ENCODE measurements around the gene ERVFRD-1. TPM values are rescaled to one million over a fixed set of nuclear protein-coding genes. Genes with fewer than 3 reads are reported as not detected.
A peak's percentile ranks its signal among the peaks of the same experiment; 100 is the strongest.

ERVFRD-1 gene
- total and polyA plus RNA-seq, 2 of the 13 experiments (the other 11 are each of a cell fraction or from before 2014, with no cell fraction given) = not detected

GRCh38 chr6:11143394-11144371 lies 32.2 kb upstream of the ERVFRD-1 start (continued):
- peak; percentile 80; the same call in 1 of the 2 replicates for TF ChIP-seq THRA (CRISPR knock-in tag; IDR thresholded peaks at IDR 0.05; ENCODE audit: borderline replicate concordance)
- no peak for TF ChIP-seq GPN1 (CRISPR knock-in tag; IDR thresholded peaks at IDR 0.05; ENCODE audit: borderline replicate concordance)
- TF ChIP-seq ZFYVE20 (CRISPR knock-in tag; IDR thresholded peaks at IDR 0.05; ENCODE audit: borderline replicate concordance, low read depth) = no peak
- TF ChIP-seq SMC3 (IDR thresholded peaks at IDR 0.05; ENCODE audit: low read length) = peak; percentile 20; the same call in 1 of the 2 replicates
- peak; percentile 42; the same call in 1 of the 2 replicates for TF ChIP-seq DRAP1 (CRISPR knock-in tag; IDR thresholded peaks at IDR 0.05)
- TF ChIP-seq CEBPG (CRISPR knock-in tag; IDR thresholded peaks at IDR 0.05) = peak; percentile 99
- peak; percentile 91 for TF ChIP-seq POGZ (CRISPR knock-in tag; IDR thresholded peaks at IDR 0.05)
- TF ChIP-seq ATF1 (CRISPR knock-in tag; IDR thresholded peaks at IDR 0.05) = peak; percentile 55; the same call in 1 of the 2 replicates
- TF ChIP-seq SNRNP70 (IDR thresholded peaks at IDR 0.05; ENCODE audit: low read depth, low read length) = no peak
- peak; percentile 47 to 81 for TF ChIP-seq MAFK (conservative IDR thresholded peaks at IDR 0.05 in 1 of 2, IDR thresholded peaks at IDR 0.05 in 1 of 2; ENCODE audit: low read length in 2 of 2)
- TF ChIP-seq ZNF253 (CRISPR knock-in tag; IDR thresholded peaks at IDR 0.05; ENCODE audit: borderline replicate concordance) = peak; percentile 89; the same call in 1 of the 2 replicates
- TF ChIP-seq ZNF225 (CRISPR knock-in tag; IDR thresholded peaks at IDR 0.05) = no peak; the same call in 1 of the 2 replicates
- peak; percentile 72; the same call in 1 of the 2 replicates for TF ChIP-seq MYC (CRISPR knock-in tag; IDR thresholded peaks at IDR 0.05; ENCODE audit: borderline replicate concordance)
- TF ChIP-seq ARID2 (CRISPR knock-in tag; IDR thresholded peaks at IDR 0.05; ENCODE audit: borderline replicate concordance) = no peak
- peak; percentile 80 for TF ChIP-seq ZSCAN21 (CRISPR knock-in tag; IDR thresholded peaks at IDR 0.05; ENCODE audit: borderline replicate concordance)
- TF ChIP-seq JUNB (CRISPR knock-in tag; IDR thresholded peaks at IDR 0.05; ENCODE audit: borderline replicate concordance) = peak; percentile 98
- TF ChIP-seq CREBL2 (CRISPR knock-in tag; IDR thresholded peaks at IDR 0.05; ENCODE audit: borderline replicate concordance) = no peak
- peak; percentile 92; the same call in 1 of the 2 replicates for TF ChIP-seq ZBTB20 (CRISPR knock-in tag; IDR thresholded peaks at IDR 0.05; ENCODE audit: borderline replicate concordance, low read depth)
- no peak for TF ChIP-seq ZNF17 (CRISPR knock-in tag; IDR thresholded peaks at IDR 0.05)
- TF ChIP-seq ZMAT3 (CRISPR knock-in tag; conservative IDR thresholded peaks at IDR 0.05) = peak; percentile 73; the same call in 1 of the 2 replicates
- no peak for TF ChIP-seq PRDM4 (CRISPR knock-in tag; IDR thresholded peaks at IDR 0.05; ENCODE audit: borderline replicate concordance)
- peak; percentile 15; the same call in 1 of the 2 replicates for TF ChIP-seq FOXP4 (CRISPR knock-in tag; IDR thresholded peaks at IDR 0.05)

Measured in HepG2 (cell line).